ENCODE data around the gene TRIM22. TPM values are rescaled to one million over a fixed set of nuclear protein-coding genes. Genes with fewer than 3 reads are reported as not detected.
"Not testable (repeated sequence)": the region's sequence is repeated elsewhere in the genome, so short reads cannot be mapped to it uniquely, and the experiment has no call there.

The TRIM22 gene
- total and polyA plus RNA-seq, 8 donors, result 23.1 to 137 (median 27.8) TPM

DNA sequence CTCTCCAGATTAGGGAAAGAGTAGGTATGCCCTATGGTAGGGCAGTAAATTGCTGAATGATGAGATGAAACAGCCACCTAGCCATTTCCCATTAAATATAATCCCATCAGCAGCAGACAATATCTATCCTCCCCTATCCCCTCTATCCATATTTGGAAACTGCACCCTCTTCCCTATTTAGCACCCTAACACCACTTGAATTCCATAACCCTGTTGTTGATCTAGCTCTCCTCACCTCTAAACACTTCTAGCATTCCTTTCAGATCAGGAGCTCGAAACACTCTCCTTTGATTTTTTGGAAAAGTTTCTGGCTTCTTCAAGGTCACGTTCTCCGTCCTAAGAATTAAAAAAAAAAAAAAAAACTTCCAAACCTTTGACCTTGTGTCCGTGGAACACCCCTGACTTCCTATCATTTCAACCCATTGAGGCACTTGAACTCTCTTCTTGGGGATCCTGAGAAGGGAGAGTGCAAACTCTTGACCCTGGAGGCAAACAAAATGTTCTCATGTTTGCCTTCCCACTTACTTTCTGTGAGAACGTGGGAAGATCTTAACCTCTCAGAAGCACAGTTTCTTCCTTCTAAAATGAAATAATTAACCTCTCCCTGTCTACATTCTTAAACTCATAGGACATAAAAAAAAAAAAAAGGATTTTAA, 23.7 kb upstream of the TRIM22 start:
- no peaks in the 10 kb centered on the region for H3K27me3 ChIP-seq
- ATAC-seq (peak; percentile 82), DNase-seq (peak in 1 of 4 donors; percentile 5)
- H3K36me3 ChIP-seq, result peaks cover 0 to 85% of the 10 kb centered on the region in 2 donors
- no peak overlapping the region for H3K4me3 ChIP-seq
- H3K9me3 ChIP-seq, result no peaks in the 10 kb centered on the region
- no peaks in the 10 kb centered on the region for H3K4me1 ChIP-seq
- TF ChIP-seq, protein P1, sequence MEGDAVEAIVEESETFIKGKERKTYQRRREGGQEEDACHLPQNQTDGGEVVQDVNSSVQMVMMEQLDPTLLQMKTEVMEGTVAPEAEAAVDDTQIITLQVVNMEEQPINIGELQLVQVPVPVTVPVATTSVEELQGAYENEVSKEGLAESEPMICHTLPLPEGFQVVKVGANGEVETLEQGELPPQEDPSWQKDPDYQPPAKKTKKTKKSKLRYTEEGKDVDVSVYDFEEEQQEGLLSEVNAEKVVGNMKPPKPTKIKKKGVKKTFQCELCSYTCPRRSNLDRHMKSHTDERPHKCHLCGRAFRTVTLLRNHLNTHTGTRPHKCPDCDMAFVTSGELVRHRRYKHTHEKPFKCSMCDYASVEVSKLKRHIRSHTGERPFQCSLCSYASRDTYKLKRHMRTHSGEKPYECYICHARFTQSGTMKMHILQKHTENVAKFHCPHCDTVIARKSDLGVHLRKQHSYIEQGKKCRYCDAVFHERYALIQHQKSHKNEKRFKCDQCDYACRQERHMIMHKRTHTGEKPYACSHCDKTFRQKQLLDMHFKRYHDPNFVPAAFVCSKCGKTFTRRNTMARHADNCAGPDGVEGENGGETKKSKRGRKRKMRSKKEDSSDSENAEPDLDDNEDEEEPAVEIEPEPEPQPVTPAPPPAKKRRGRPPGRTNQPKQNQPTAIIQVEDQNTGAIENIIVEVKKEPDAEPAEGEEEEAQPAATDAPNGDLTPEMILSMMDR (IDR thresholded peaks at IDR 0.05), result no peak
- intact Hi-C loops (cut with DNase I), result no loop called here
- no peak overlapping the region for H3K27ac ChIP-seq

DNA sequence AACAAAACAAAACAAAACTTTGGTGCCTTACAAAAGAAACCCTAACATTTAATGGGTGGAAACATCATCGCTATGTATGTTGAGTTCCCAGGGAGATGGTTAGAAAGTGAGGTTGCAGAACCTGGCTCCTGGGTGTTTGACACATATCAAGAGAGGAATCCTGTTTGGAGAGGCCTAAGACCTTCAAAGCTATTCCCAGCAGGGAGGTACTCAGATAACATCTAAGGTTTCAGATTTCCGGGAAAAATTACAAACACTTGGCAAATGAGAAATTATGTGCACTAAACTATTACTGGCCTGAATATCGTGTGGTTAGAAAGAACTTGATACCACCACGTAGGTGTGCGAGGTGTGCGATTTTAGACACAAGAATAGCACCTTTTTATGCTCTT, 23.2 kb upstream of the TRIM22 start:
- ATAC-seq, result peak; percentile 74
- peaks cover 0 to 87% of the 10 kb centered on the region in 2 donors for H3K36me3 ChIP-seq
- H3K4me3 ChIP-seq, result no peak overlapping the region
- H3K27ac ChIP-seq, result peak overlapping the region in 1 of 2 donors; percentile 5
- no peaks in the 10 kb centered on the region for H3K9me3 ChIP-seq
- no peaks in the 10 kb centered on the region for H3K27me3 ChIP-seq
- intact Hi-C loops (cut with DNase I), result no loop called here
- TF ChIP-seq, protein P1 (IDR thresholded peaks at IDR 0.05), result no peak
- H3K4me1 ChIP-seq, result no peaks in the 10 kb centered on the region
- DNase-seq, result no peak

DNA sequence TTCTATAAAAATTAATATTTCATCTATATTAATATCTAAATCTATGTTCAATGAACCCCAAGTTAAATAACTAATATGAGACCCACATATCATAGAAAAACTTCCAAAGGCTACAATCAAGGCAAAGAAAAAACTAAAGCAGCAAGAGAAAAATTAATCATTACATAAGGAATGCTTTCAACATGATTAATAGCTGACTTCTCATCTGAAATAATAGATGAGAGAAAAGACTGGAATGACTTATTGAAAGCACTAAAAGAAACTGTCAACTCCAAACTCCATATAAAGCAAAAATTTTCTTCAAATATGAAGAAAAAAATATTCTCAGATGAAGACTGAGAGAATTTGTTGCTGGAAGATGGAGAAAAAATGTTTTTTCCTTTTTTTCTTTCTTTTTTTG, 17.8 kb upstream of the TRIM22 start:
- DNase-seq, result no peak
- ATAC-seq, result no peak
- Histone ChIP-seq H3K4me3 (no peak overlapping the region), H3K27ac (no peak overlapping the region), H3K9me3 (no peaks in the 10 kb centered on the region), H3K4me1 (peaks cover 0 to 3% of the 10 kb centered on the region in 2 donors), H3K27me3 (no peaks in the 10 kb centered on the region), H3K36me3 (peaks cover 0 to 51% of the 10 kb centered on the region in 2 donors)
- intact Hi-C loops (cut with DNase I), result no loop called here
- TF ChIP-seq, protein P1 (IDR thresholded peaks at IDR 0.05), result no peak

DNA sequence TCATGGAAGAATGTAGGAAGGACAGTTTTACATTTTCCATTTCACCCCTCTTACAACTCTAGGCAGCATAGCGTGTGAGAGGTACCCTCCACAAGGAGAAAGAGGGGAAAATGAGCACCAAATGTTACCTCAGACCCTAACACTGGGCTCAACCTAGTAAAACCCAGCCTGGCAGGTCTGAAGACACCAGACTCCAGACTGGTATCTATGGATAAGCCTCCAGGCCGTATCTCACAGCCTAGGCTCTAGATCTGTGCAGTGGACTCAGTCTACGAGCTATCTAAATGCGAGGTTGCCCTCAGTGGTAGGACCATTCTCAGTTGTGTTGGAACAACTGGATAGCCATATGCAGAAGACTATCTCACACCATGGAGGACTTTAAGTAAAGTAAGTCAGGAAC, 15.2 kb upstream of the TRIM22 start:
- Histone ChIP-seq H3K9me3 (no peaks in the 10 kb centered on the region), H3K4me1 (peaks cover 0 to 3% of the 10 kb centered on the region in 2 donors), H3K27ac (no peak overlapping the region), H3K36me3 (peaks cover 0 to 46% of the 10 kb centered on the region in 2 donors), H3K27me3 (no peaks in the 10 kb centered on the region), H3K4me3 (no peak overlapping the region)
- no peak for ATAC-seq
- TF ChIP-seq, protein P1 (IDR thresholded peaks at IDR 0.05), result no peak
- no peak for DNase-seq
- intact Hi-C loops (cut with DNase I), result no loop called here

DNA sequence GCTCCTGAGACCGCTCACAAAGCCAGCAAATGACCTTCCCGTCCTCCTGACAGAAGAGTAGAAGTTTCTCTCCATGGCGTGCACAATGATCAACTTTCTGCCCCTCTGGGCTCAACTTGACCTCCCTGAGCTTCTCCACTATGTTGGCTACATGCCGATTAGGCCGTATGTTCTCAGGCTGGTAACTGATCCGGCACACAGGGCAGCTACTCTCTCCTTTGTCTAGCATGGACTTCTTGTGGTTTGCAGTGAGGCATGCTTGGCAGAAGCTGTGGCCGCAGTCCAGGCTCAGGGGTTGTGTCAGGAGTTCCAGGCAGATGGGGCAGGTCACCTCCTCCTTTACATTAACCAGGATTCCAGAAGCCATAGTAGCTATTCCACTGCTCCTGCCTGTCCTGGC, 9.8 kb upstream of the TRIM22 start:
- intact Hi-C loops (cut with DNase I), result no loop called here
- peaks cover 0 to 37% of the 10 kb centered on the region in 2 donors for H3K36me3 ChIP-seq
- H3K9me3 ChIP-seq, result no peaks in the 10 kb centered on the region
- H3K4me3 ChIP-seq, result no peak overlapping the region
- H3K27me3 ChIP-seq, result no peaks in the 10 kb centered on the region
- ATAC-seq (no peak), DNase-seq (no peak)
- H3K4me1 ChIP-seq, result no peaks in the 10 kb centered on the region
- no peak overlapping the region for H3K27ac ChIP-seq
- TF ChIP-seq, protein P1 (IDR thresholded peaks at IDR 0.05), result no peak

DNA sequence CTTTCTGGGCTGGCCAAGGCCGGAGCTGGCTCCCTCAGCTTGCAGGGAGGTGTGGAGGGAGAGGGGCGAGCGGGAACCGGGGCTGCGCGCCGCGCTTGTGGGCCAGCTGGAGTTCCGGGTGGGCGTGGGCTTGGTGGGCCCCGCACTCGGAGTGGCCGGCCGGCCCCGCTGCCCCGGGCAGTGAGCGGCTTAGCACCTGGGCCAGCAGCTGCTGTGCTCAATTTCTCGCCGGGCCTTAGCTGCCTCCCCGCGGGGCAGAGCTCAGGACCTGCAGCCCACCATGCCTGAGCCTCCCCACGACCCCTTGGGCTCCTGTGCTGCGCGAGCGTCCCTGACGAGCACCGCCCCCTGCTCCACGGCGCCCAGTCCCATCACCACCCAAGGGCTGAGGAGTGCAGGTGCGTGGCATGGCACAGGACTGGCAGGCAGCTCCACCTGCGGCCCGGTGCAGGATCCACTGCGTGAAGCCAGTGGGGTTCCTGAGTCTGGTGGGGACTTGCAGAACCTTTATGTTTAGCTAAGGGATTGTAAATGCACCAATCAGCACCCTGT, 6.6 kb upstream of the TRIM22 start:
- H3K27ac ChIP-seq; ATAC-seq; DNase-seq; H3K27me3 ChIP-seq; H3K9me3 ChIP-seq; H3K4me1 ChIP-seq; H3K4me3 ChIP-seq; intact Hi-C loops (cut with DNase I): not testable (repeated sequence)
- H3K36me3 ChIP-seq, result peaks cover 0 to 22% of the 10 kb centered on the region in 2 donors

DNA sequence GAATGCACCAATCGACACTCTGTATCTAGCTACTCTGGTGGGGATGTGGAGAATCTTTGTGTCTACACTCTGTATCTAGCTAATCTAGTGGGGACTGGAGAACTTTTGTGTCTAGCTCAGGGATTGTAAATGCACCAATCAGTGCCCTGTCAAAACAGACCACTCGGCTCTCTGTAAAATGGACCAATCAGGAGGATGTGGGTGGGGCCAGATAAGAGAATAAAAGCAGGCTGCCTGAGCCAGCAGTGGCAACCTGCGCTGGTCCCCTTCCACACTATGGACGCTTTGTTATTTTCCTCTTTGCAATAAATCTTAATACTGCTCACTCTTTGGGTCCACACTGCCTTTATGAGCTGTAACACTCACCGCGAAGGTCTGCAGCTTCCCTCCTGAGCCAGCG, 6.0 kb upstream of the TRIM22 start:
- H3K9me3 ChIP-seq; ATAC-seq; H3K27me3 ChIP-seq; H3K4me1 ChIP-seq; DNase-seq; intact Hi-C loops (cut with DNase I): not testable (repeated sequence)
- Histone ChIP-seq H3K4me3 (peak overlapping the region; percentile 32 to 58), H3K27ac (peak overlapping the region; percentile 93 to 94), H3K36me3 (peaks cover 0 to 16% of the 10 kb centered on the region in 2 donors)
